ENCODE data around the gene CD99L2. TPM values are rescaled to one million over a fixed set of nuclear protein-coding genes. Genes with fewer than 3 reads are reported as not detected.
"Not testable (repeated sequence)": the region's sequence is repeated elsewhere in the genome, so short reads cannot be mapped to it uniquely, and the experiment has no call there.

The CD99L2 gene
- total RNA-seq, 4 donors from 2014 or later, result 97.2 to 122 (median 112) TPM

DNA sequence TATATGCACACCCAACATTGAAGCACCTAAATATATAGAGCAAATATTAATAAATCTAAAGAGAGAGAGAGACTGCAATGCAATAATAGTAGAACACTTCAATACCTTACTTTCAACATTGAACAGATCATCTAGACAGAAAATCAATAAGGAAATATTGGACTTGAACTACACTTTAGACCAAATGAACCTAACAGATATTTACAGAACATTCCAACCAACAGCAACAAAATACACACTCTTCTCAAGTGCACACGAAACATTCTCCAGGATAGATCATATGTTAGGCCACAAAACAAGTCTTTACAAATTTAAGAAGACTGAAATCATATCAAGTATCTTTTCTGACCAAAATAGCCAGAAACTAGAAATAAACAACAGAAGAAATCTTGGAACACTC lies 66.6 kb downstream of the CD99L2 start:
- Histone ChIP-seq H3K9me3 (no peaks in the 10 kb centered on the region), H3K4me1 (no peaks in the 10 kb centered on the region), H3K27me3 (no peaks in the 10 kb centered on the region), H3K27ac (no peak overlapping the region), H3K4me3 (no peak overlapping the region), H3K36me3 (no peaks in the 10 kb centered on the region)
- TF ChIP-seq EP300 (IDR thresholded peaks at IDR 0.05) (no peak), POLR2A (IDR thresholded peaks at IDR 0.05) (no peak)
- TF ChIP-seq, protein P1, sequence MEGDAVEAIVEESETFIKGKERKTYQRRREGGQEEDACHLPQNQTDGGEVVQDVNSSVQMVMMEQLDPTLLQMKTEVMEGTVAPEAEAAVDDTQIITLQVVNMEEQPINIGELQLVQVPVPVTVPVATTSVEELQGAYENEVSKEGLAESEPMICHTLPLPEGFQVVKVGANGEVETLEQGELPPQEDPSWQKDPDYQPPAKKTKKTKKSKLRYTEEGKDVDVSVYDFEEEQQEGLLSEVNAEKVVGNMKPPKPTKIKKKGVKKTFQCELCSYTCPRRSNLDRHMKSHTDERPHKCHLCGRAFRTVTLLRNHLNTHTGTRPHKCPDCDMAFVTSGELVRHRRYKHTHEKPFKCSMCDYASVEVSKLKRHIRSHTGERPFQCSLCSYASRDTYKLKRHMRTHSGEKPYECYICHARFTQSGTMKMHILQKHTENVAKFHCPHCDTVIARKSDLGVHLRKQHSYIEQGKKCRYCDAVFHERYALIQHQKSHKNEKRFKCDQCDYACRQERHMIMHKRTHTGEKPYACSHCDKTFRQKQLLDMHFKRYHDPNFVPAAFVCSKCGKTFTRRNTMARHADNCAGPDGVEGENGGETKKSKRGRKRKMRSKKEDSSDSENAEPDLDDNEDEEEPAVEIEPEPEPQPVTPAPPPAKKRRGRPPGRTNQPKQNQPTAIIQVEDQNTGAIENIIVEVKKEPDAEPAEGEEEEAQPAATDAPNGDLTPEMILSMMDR (IDR thresholded peaks at IDR 0.05), result no peak
- DNase-seq (ENCODE audit: low spot score in 2 of 2), result no peak
- 53 to 75% methylated on average over 1 of the region's 1 CpG for WGBS, 2 donors

- 73 to 95% methylated on average over 5 of the region's 5 CpGs for WGBS, 2 donors
- TF ChIP-seq POLR2A (IDR thresholded peaks at IDR 0.05) (no peak), EP300 (IDR thresholded peaks at IDR 0.05) (no peak)
- TF ChIP-seq, protein P1 (IDR thresholded peaks at IDR 0.05), result no peak
- Histone ChIP-seq H3K27ac (no peak overlapping the region), H3K27me3 (no peaks in the 10 kb centered on the region), H3K36me3 (peaks cover 0 to 6% (median 0%) of the 10 kb centered on the region in 3 donors), H3K4me1 (no peaks in the 10 kb centered on the region), H3K4me3 (no peak overlapping the region), H3K9me3 (no peaks in the 10 kb centered on the region)
- no peak for DNase-seq (ENCODE audit: low spot score in 2 of 2)
Measured at GRCh38 chrX:150828785-150829184, 69.7 kb downstream of the CD99L2 start.

DNA sequence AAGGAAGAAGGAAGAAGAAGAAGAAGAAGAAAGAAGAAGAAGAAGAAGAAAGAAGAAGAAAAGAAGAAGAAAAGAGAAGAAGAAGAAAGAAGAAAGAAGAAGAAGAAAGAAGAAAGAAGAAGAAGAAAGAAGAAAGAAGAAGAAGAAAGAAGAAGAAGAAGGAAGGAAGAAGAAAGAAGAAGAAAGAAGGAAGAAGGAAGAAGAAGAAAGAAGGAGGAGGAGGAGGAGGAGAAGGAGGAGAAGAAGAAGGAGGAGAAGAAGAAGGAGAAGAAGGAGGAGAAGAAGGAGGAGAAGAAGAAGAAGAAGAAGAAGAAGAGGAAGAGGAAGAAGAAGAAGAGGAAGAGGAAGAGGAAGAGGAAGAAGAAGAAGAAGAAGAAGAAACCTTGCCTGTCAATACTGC lies 74.1 kb downstream of the CD99L2 start:
- H3K4me3 ChIP-seq; H3K9me3 ChIP-seq; H3K27me3 ChIP-seq; H3K27ac ChIP-seq; DNase-seq (ENCODE audit: low spot score in 2 of 2); H3K4me1 ChIP-seq: not testable (repeated sequence)
- H3K36me3 ChIP-seq, result peaks cover 0 to 13% (median 0%) of the 10 kb centered on the region in 3 donors

DNA sequence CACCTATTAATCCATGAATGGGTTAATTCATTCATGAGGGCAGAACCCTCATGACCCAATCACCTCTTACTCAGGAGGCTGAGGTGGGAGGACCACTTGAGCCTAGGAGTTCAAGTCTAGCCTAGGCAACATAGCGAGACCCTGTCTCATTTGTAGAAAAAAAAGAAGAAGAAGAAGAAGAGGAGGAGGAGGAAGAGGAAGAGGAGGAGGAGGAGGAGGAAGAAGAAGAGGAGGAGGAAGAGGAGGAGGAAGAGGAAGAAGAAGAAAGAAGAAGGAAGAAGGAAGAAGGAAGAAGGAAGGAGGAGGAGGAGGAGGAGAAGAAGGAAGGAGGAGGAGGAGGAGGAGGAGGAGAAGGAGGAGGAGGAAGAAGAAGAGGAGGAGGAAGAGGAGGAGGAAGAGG lies 74.6 kb downstream of the CD99L2 start:
- not testable (repeated sequence) for H3K4me3 ChIP-seq; DNase-seq (ENCODE audit: low spot score in 2 of 2); H3K4me1 ChIP-seq; H3K9me3 ChIP-seq; H3K27me3 ChIP-seq; H3K27ac ChIP-seq
- WGBS, 2 donors, result 95 to 100% methylated on average over 1 of the region's 1 CpG
- peaks cover 0 to 13% (median 0%) of the 10 kb centered on the region in 3 donors for H3K36me3 ChIP-seq

- H3K4me3 ChIP-seq, result no peak overlapping the region
- peaks cover 0 to 13% (median 0%) of the 10 kb centered on the region in 3 donors for H3K36me3 ChIP-seq
- no peaks in the 10 kb centered on the region for H3K4me1 ChIP-seq
- WGBS, 2 donors, result 84 to 100% methylated on average over 2 of the region's 2 CpGs
- H3K27me3 ChIP-seq, result no peaks in the 10 kb centered on the region
- no peak for DNase-seq (ENCODE audit: low spot score in 2 of 2)
- H3K27ac ChIP-seq, result no peak overlapping the region
- no peaks in the 10 kb centered on the region for H3K9me3 ChIP-seq
- TF ChIP-seq, protein P1 (IDR thresholded peaks at IDR 0.05), result no peak
- TF ChIP-seq POLR2A (IDR thresholded peaks at IDR 0.05), result no peak
- TF ChIP-seq EP300 (IDR thresholded peaks at IDR 0.05), result no peak
Measured at GRCh38 chrX:150821971-150822370, 76.5 kb downstream of the CD99L2 start.

- no peak for DNase-seq (ENCODE audit: low spot score in 2 of 2)
- no peak overlapping the region for H3K27ac ChIP-seq
- no peak overlapping the region for H3K4me3 ChIP-seq
- TF ChIP-seq POLR2A (IDR thresholded peaks at IDR 0.05) (no peak), EP300 (IDR thresholded peaks at IDR 0.05) (no peak)
- TF ChIP-seq, protein P1 (IDR thresholded peaks at IDR 0.05), result no peak
- no peaks in the 10 kb centered on the region for H3K9me3 ChIP-seq
- WGBS, 2 donors, result 37 to 76% methylated on average over 2 to 5 of the region's 5 CpGs
- H3K36me3 ChIP-seq, result no peaks in the 10 kb centered on the region
- H3K4me1 ChIP-seq, result no peaks in the 10 kb centered on the region
- no peaks in the 10 kb centered on the region for H3K27me3 ChIP-seq
Measured at GRCh38 chrX:150813922-150814321, 84.5 kb downstream of the CD99L2 start.

All from tibial nerve (tissue), 4 donors.